GM18520 (cell line): ENCODE results near the gene ZDHHC11B.
A peak's percentile ranks its signal among the peaks of the same experiment; 100 is the strongest.
"Not testable (repeated sequence)": the region's sequence is repeated elsewhere in the genome, so short reads cannot be mapped to it uniquely, and the experiment has no call there.

Experiments used
- ATAC-seq: cut with Tn5 transposase; IDR thresholded peaks from one replicate; pipeline ENCODE4 v1.9.1; 2021; ENCODE audit not compliant: unreplicated experiment

The ZDHHC11B gene

GRCh38 chr5:756865-757345 is 27.6 kb downstream of the ZDHHC11B start:
- no peak for ATAC-seq

- ATAC-seq = no peak
These were observed 28.4 kb downstream of the ZDHHC11B start for GRCh38 chr5:756171-756570.

- ATAC-seq = peak; percentile 51
These were observed 30.3 kb downstream of the ZDHHC11B start for GRCh38 chr5:754143-754632.

GRCh38 chr5:753567-754142 is 30.9 kb downstream of the ZDHHC11B start:
- ATAC-seq = not testable (repeated sequence)

GRCh38 chr5:752532-753115 is 31.9 kb downstream of the ZDHHC11B start:
- ATAC-seq = not testable (repeated sequence)

- not testable (repeated sequence) for ATAC-seq
These were observed 32.5 kb downstream of the ZDHHC11B start for GRCh38 chr5:751992-752391.

GRCh38 chr5:751496-751895 is 33.0 kb downstream of the ZDHHC11B start:
- ATAC-seq = no peak

- ATAC-seq = not testable (repeated sequence)
These were observed 34.3 kb downstream of the ZDHHC11B start for GRCh38 chr5:750226-750625.

GRCh38 chr5:749101-749670 is 35.3 kb downstream of the ZDHHC11B start:
- no peak for ATAC-seq

- ATAC-seq = not testable (repeated sequence)
These were observed 36.2 kb downstream of the ZDHHC11B start for GRCh38 chr5:748011-748980.

GRCh38 chr5:747303-747844 is 37.2 kb downstream of the ZDHHC11B start:
- not testable (repeated sequence) for ATAC-seq

GRCh38 chr5:746258-746761 is 38.2 kb downstream of the ZDHHC11B start:
- no peak for ATAC-seq

- not testable (repeated sequence) for ATAC-seq
These were observed 39.0 kb downstream of the ZDHHC11B start for GRCh38 chr5:745272-746142.

GRCh38 chr5:743696-744404 is 40.7 kb downstream of the ZDHHC11B start:
- not testable (repeated sequence) for ATAC-seq

- ATAC-seq = not testable (repeated sequence)
These were observed 42.3 kb downstream of the ZDHHC11B start for GRCh38 chr5:742276-742675.

GRCh38 chr5:734145-734544 is 50.4 kb downstream of the ZDHHC11B start:
- ATAC-seq = not testable (repeated sequence)

- not testable (repeated sequence) for ATAC-seq
These were observed 51.6 kb downstream of the ZDHHC11B start for GRCh38 chr5:732754-733454.

GRCh38 chr5:729225-729624 is 55.3 kb downstream of the ZDHHC11B start:
- not testable (repeated sequence) for ATAC-seq
